Effector memory CD8-positive, alpha-beta T cell (primary cell): Measurements from ENCODE around the gene DUSP10.

ENCODE experiments used
- ATAC-seq: fragments of 150-1000 bp; cut with Tn5 transposase; replicated peaks from 2 replicates; pipeline ENCODE4 v1.10.0; 2021; ENCODE audit warnings: mild to moderate bottlenecking, moderate library complexity
- DNase-seq, 3 experiments: peaks; one replicate each; pipeline ENCODE4 v3.0.0; 2021
- H3K27ac Mint-ChIP-seq, 2 donors: one replicate each; pipeline ENCODE4 v1.8.0; 2022; ENCODE audit warnings: mild to moderate bottlenecking in 2 of 2, mixed read lengths in 2 of 2, moderate library complexity in 2 of 2
- H3K27me3 Mint-ChIP-seq, 2 donors: one replicate each; pipeline ENCODE4 v1.8.0; 2022; ENCODE audit warnings: mixed read lengths in 2 of 2
- H3K36me3 Mint-ChIP-seq: one replicate; pipeline ENCODE4 v1.8.0; 2022; ENCODE audit warnings: mild to moderate bottlenecking, moderate library complexity, mixed read lengths; ENCODE audit not compliant: insufficient read depth
- H3K4me1 Mint-ChIP-seq, 2 donors: one replicate each; pipeline ENCODE4 v1.8.0; 2022; ENCODE audit warnings: low read depth in 2 of 2, mixed read lengths in 2 of 2
- H3K4me3 Mint-ChIP-seq, 2 donors: one replicate each; pipeline ENCODE4 v1.8.0; 2022; ENCODE audit warnings: mild to moderate bottlenecking in 2 of 2, mixed read lengths in 2 of 2, moderate library complexity in 2 of 2
- H3K9me3 Mint-ChIP-seq, 2 donors: one replicate each; pipeline ENCODE4 v1.8.0; 2022; ENCODE audit warnings: mixed read lengths in 2 of 2

Gene DUSP10

GRCh38 chr1:221683681-221684080 lies 58.2 kb downstream of the DUSP10 start:
- peaks cover 0 to 2% of the 10 kb centered on the region in 2 donors for H3K9me3 Mint-ChIP-seq
- no peak overlapping the region for H3K27ac Mint-ChIP-seq

GRCh38 chr1:221680085-221680484 lies 61.8 kb downstream of the DUSP10 start:
- H3K4me1 Mint-ChIP-seq: no peaks in the 10 kb centered on the region
- DNase-seq (no peak), ATAC-seq (no peak)
- peaks cover 0 to 2% of the 10 kb centered on the region in 2 donors for H3K9me3 Mint-ChIP-seq
- H3K27ac Mint-ChIP-seq: no peak overlapping the region
- H3K27me3 Mint-ChIP-seq: no peaks in the 10 kb centered on the region
- no peaks in the 10 kb centered on the region for H3K36me3 Mint-ChIP-seq
- no peak overlapping the region for H3K4me3 Mint-ChIP-seq

More at GRCh38 chr1:221683681-221684080, 58.2 kb downstream of the DUSP10 start:
- H3K27me3 Mint-ChIP-seq: no peaks in the 10 kb centered on the region
- peaks cover 5 to 6% of the 10 kb centered on the region in 2 donors for H3K4me1 Mint-ChIP-seq
- H3K4me3 Mint-ChIP-seq: no peak overlapping the region
- no peaks in the 10 kb centered on the region for H3K36me3 Mint-ChIP-seq
- no peak for ATAC-seq
- DNase-seq: no peak

GRCh38 chr1:221678014-221678413 lies 63.9 kb downstream of the DUSP10 start:
- Mint-ChIP-seq H3K36me3 (no peaks in the 10 kb centered on the region), H3K4me3 (no peak overlapping the region), H3K4me1 (no peaks in the 10 kb centered on the region), H3K27me3 (no peaks in the 10 kb centered on the region), H3K9me3 (peaks cover 0 to 2% of the 10 kb centered on the region in 2 donors), H3K27ac (no peak overlapping the region)
- DNase-seq: no peak
- ATAC-seq: no peak

GRCh38 chr1:221675880-221676800 lies 65.7 kb downstream of the DUSP10 start:
- Mint-ChIP-seq H3K27me3 (no peaks in the 10 kb centered on the region), H3K27ac (no peak overlapping the region)

GRCh38 chr1:221672965-221673364 lies 68.9 kb downstream of the DUSP10 start:
- H3K27me3 Mint-ChIP-seq: peaks cover 13 to 18% of the 10 kb centered on the region in 2 donors
- no peaks in the 10 kb centered on the region for H3K4me1 Mint-ChIP-seq
- H3K4me3 Mint-ChIP-seq: no peak overlapping the region
- no peaks in the 10 kb centered on the region for H3K9me3 Mint-ChIP-seq
- DNase-seq (no peak), ATAC-seq (no peak)
- no peaks in the 10 kb centered on the region for H3K36me3 Mint-ChIP-seq
- no peak overlapping the region for H3K27ac Mint-ChIP-seq

More at GRCh38 chr1:221675880-221676800, 65.7 kb downstream of the DUSP10 start:
- Mint-ChIP-seq H3K36me3 (no peaks in the 10 kb centered on the region), H3K4me1 (no peaks in the 10 kb centered on the region), H3K4me3 (no peak overlapping the region), H3K9me3 (peaks cover 0 to 2% of the 10 kb centered on the region in 2 donors)
- no peak for DNase-seq
- ATAC-seq: no peak

GRCh38 chr1:221672239-221672645 lies 69.6 kb downstream of the DUSP10 start:
- ATAC-seq (no peak), DNase-seq (no peak)
- no peak overlapping the region for H3K27ac Mint-ChIP-seq
- no peaks in the 10 kb centered on the region for H3K9me3 Mint-ChIP-seq
- H3K36me3 Mint-ChIP-seq: no peaks in the 10 kb centered on the region
- H3K4me3 Mint-ChIP-seq: no peak overlapping the region
- peaks cover 13 to 25% of the 10 kb centered on the region in 2 donors for H3K27me3 Mint-ChIP-seq
- no peaks in the 10 kb centered on the region for H3K4me1 Mint-ChIP-seq

- peaks cover 13 to 29% of the 10 kb centered on the region in 2 donors for H3K27me3 Mint-ChIP-seq
- H3K9me3 Mint-ChIP-seq: no peaks in the 10 kb centered on the region
- ATAC-seq: no peak
- no peak overlapping the region for H3K4me3 Mint-ChIP-seq
- H3K4me1 Mint-ChIP-seq: no peaks in the 10 kb centered on the region
- no peak overlapping the region for H3K27ac Mint-ChIP-seq
- DNase-seq: no peak
- no peaks in the 10 kb centered on the region for H3K36me3 Mint-ChIP-seq
Measured at GRCh38 chr1:221670081-221670480, 71.8 kb downstream of the DUSP10 start.

- Mint-ChIP-seq H3K4me3 (no peak overlapping the region), H3K27me3 (peaks cover 13 to 29% of the 10 kb centered on the region in 2 donors), H3K27ac (peak overlapping the region in 1 of 2 donors; percentile 10), H3K9me3 (no peaks in the 10 kb centered on the region), H3K36me3 (no peaks in the 10 kb centered on the region), H3K4me1 (no peaks in the 10 kb centered on the region)
- no peak for DNase-seq
- ATAC-seq: no peak
Measured at GRCh38 chr1:221669441-221669840, 72.4 kb downstream of the DUSP10 start.

GRCh38 chr1:221667504-221667903 lies 74.4 kb downstream of the DUSP10 start:
- Mint-ChIP-seq H3K4me1 (no peaks in the 10 kb centered on the region), H3K27ac (no peak overlapping the region), H3K4me3 (no peak overlapping the region), H3K9me3 (no peaks in the 10 kb centered on the region), H3K27me3 (peaks cover 13 to 29% of the 10 kb centered on the region in 2 donors), H3K36me3 (no peaks in the 10 kb centered on the region)
- ATAC-seq: no peak
- DNase-seq: no peak

GRCh38 chr1:221664253-221664652 lies 77.6 kb downstream of the DUSP10 start:
- no peak overlapping the region for H3K4me3 Mint-ChIP-seq
- ATAC-seq (no peak), DNase-seq (no peak)
- no peaks in the 10 kb centered on the region for H3K9me3 Mint-ChIP-seq
- peaks cover 5 to 14% of the 10 kb centered on the region in 2 donors for H3K27me3 Mint-ChIP-seq
- no peaks in the 10 kb centered on the region for H3K4me1 Mint-ChIP-seq
- no peak overlapping the region for H3K27ac Mint-ChIP-seq
- H3K36me3 Mint-ChIP-seq: peaks cover 3% of the 10 kb centered on the region

- H3K4me3 Mint-ChIP-seq: no peak overlapping the region
Measured at GRCh38 chr1:221663321-221663720, 78.6 kb downstream of the DUSP10 start.

GRCh38 chr1:221655766-221656305 lies 86.1 kb downstream of the DUSP10 start:
- no peaks in the 10 kb centered on the region for H3K36me3 Mint-ChIP-seq
- H3K4me1 Mint-ChIP-seq: peaks cover 0 to 2% of the 10 kb centered on the region in 2 donors
- H3K4me3 Mint-ChIP-seq: no peak overlapping the region
- DNase-seq (no peak), ATAC-seq (no peak)
- no peaks in the 10 kb centered on the region for H3K27me3 Mint-ChIP-seq
- H3K9me3 Mint-ChIP-seq: no peaks in the 10 kb centered on the region
- peak overlapping the region in 1 of 2 donors; percentile 59 for H3K27ac Mint-ChIP-seq

More at GRCh38 chr1:221663321-221663720, 78.6 kb downstream of the DUSP10 start:
- ATAC-seq: no peak
- no peaks in the 10 kb centered on the region for H3K9me3 Mint-ChIP-seq
- H3K27ac Mint-ChIP-seq: no peak overlapping the region
- DNase-seq: no peak
- H3K36me3 Mint-ChIP-seq: peaks cover 3% of the 10 kb centered on the region
- peaks cover 0 to 11% of the 10 kb centered on the region in 2 donors for H3K27me3 Mint-ChIP-seq
- no peaks in the 10 kb centered on the region for H3K4me1 Mint-ChIP-seq
